ENCODE measurements around the gene PTPN22. TPM values are rescaled to one million over a fixed set of nuclear protein-coding genes. Genes with fewer than 3 reads are reported as not detected.

PTPN22 gene
- total and polyA plus RNA-seq, 2 donors from 2014 or later = 0.32 to 6.6 TPM

- DNase-seq = peak in 2 of 5 donors; percentile 8 to 66
- H3K4me3 ChIP-seq (ENCODE audit: low read length in 3 of 3) = no peak overlapping the region
- peak overlapping the region in 1 of 2 donors; percentile 40 for H3K27ac ChIP-seq (ENCODE audit: low read depth in 2 of 2, low read length in 2 of 2)
- FAIRE-seq = no peak
- no peaks in the 10 kb centered on the region for H3K27me3 ChIP-seq (ENCODE audit: control insufficient read depth, insufficient read depth, low read length)
- H3K9me3 ChIP-seq (ENCODE audit: control insufficient read depth in 2 of 3, insufficient read depth in 1 of 3, low read length in 3 of 3) = no peaks in the 10 kb centered on the region
- peaks cover 0 to 18% (median 2%) of the 10 kb centered on the region in 3 donors for H3K36me3 ChIP-seq (ENCODE audit: control insufficient read depth in 2 of 3, insufficient read depth in 3 of 3, low read length in 3 of 3)
- intact Hi-C loops (cut with DNase I) = no loop called here
- TF ChIP-seq, protein P1, sequence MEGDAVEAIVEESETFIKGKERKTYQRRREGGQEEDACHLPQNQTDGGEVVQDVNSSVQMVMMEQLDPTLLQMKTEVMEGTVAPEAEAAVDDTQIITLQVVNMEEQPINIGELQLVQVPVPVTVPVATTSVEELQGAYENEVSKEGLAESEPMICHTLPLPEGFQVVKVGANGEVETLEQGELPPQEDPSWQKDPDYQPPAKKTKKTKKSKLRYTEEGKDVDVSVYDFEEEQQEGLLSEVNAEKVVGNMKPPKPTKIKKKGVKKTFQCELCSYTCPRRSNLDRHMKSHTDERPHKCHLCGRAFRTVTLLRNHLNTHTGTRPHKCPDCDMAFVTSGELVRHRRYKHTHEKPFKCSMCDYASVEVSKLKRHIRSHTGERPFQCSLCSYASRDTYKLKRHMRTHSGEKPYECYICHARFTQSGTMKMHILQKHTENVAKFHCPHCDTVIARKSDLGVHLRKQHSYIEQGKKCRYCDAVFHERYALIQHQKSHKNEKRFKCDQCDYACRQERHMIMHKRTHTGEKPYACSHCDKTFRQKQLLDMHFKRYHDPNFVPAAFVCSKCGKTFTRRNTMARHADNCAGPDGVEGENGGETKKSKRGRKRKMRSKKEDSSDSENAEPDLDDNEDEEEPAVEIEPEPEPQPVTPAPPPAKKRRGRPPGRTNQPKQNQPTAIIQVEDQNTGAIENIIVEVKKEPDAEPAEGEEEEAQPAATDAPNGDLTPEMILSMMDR (IDR thresholded peaks at IDR 0.05; ENCODE audit: borderline replicate concordance, extremely low read depth, insufficient read depth) = no peak
- no peak overlapping the region for H3K9ac ChIP-seq (ENCODE audit: low read length in 3 of 3)
- H3K4me1 ChIP-seq (ENCODE audit: control insufficient read depth in 2 of 3, insufficient read depth in 2 of 3, low read depth in 1 of 3, low read length in 3 of 3) = no peaks in the 10 kb centered on the region
Observed at GRCh38 chr1:113912594-113913311, 41.2 kb upstream of the PTPN22 start.

- Histone ChIP-seq H3K27ac (ENCODE audit: low read depth in 2 of 2, low read length in 2 of 2) (peak overlapping the region; percentile 72 to 94), H3K9me3 (ENCODE audit: control insufficient read depth in 2 of 3, insufficient read depth in 1 of 3, low read length in 3 of 3) (no peaks in the 10 kb centered on the region), H3K4me3 (ENCODE audit: low read length in 3 of 3) (peak overlapping the region; percentile 85 to 95 (median 93)), H3K27me3 (ENCODE audit: control insufficient read depth, insufficient read depth, low read length) (no peaks in the 10 kb centered on the region), H3K36me3 (ENCODE audit: control insufficient read depth in 2 of 3, insufficient read depth in 3 of 3, low read length in 3 of 3) (peaks cover 2 to 6% (median 3%) of the 10 kb centered on the region in 3 donors), H3K9ac (ENCODE audit: low read length in 3 of 3) (peak overlapping the region; percentile 85 to 94 (median 92)), H3K4me1 (ENCODE audit: control insufficient read depth in 2 of 3, insufficient read depth in 2 of 3, low read depth in 1 of 3, low read length in 3 of 3) (peaks cover 0 to 13% (median 0%) of the 10 kb centered on the region in 3 donors)
- TF ChIP-seq, protein P1 (IDR thresholded peaks at IDR 0.05; ENCODE audit: borderline replicate concordance, extremely low read depth, insufficient read depth) = no peak
- intact Hi-C loops (cut with DNase I) = no loop called here
- no peak for FAIRE-seq
- peak in 3 of 5 donors; percentile 39 to 85 (median 45) for DNase-seq
Observed at GRCh38 chr1:113905435-113905861, 33.9 kb upstream of the PTPN22 start.

DNA sequence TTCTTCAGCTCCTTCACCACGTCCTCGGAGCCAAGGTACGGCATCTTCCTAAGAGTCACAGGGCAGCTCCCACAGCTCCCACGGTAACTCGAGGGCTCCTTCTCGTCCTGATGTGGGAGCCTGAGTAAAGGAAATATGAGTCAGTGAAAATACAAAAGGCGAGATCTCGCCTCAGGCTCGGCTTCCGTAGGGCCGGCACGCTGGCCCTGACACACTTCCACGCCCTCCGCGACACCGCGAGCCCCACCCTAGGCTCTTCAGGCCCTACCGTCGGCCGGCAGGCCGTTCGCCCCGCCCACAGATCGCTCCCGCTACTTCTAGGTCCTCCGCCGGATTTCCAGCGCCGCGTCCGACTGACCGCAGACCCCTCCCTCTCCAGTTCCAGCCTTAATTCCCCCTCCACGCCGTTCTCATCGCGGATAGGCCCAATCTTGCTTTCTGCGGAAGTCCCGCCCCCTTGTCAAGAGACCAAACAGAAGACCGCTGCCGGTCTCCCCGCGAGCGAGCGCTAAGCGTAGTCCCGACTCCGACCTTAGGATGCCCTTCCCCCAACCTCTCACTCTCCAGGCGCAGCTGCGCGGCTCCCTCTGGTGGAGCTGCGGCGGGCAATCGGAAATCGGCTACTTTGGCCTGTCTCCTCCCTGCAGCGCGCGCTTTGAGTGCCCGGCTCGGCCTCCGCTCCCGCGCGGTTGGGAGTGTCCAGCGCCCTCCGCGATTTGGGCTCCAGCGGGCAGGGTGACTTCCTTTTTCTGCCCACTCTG, 33.3 kb upstream of the PTPN22 start, which contains the start of the genes AP4B1 and DCLRE1B:
Gene AP4B1 (minus strand): TSS at position 126 of the 761 bp plus-strand sequence. CDS start 82 bp downstream, at position 44.
Gene DCLRE1B (plus strand): TSS at position 653 of the 761 bp plus-strand sequence. CDS start 261 bp downstream, outside the sequence.
- Histone ChIP-seq H3K9me3 (ENCODE audit: control insufficient read depth in 2 of 3, insufficient read depth in 1 of 3, low read length in 3 of 3) (no peaks in the 10 kb centered on the region), H3K9ac (ENCODE audit: low read length in 3 of 3) (peak within 1 kb of the TSS; percentile 85 to 100 (median 99)), H3K27ac (ENCODE audit: low read depth in 2 of 2, low read length in 2 of 2) (peak within 1 kb of the TSS; percentile 72 to 94), H3K36me3 (ENCODE audit: control insufficient read depth in 2 of 3, insufficient read depth in 3 of 3, low read length in 3 of 3) (peaks cover 4 to 8% (median 7%) of the 10 kb centered on the region in 3 donors), H3K4me1 (ENCODE audit: control insufficient read depth in 2 of 3, insufficient read depth in 2 of 3, low read depth in 1 of 3, low read length in 3 of 3) (peaks cover 0 to 13% (median 0%) of the 10 kb centered on the region in 3 donors), H3K4me3 (ENCODE audit: low read length in 3 of 3) (peak within 1 kb of the TSS; percentile 85 to 98 (median 93)), H3K27me3 (ENCODE audit: control insufficient read depth, insufficient read depth, low read length) (no peaks in the 10 kb centered on the region)
- intact Hi-C loops (cut with DNase I) = no loop called here
- TF ChIP-seq, protein P1 (IDR thresholded peaks at IDR 0.05; ENCODE audit: borderline replicate concordance, extremely low read depth, insufficient read depth) = peak; percentile 76
- FAIRE-seq = peak; percentile 93
- DNase-seq = peak; percentile 99 to 100 (median 100)

Measured in kidney (tissue), 14 donors.